ENCODE measurements around the gene TFEB.

The TFEB gene

GRCh38 chr6:41683523-41684310 lies 51.7 kb downstream of the TFEB start:
- intact Hi-C loops (cut with DNase I), result loop anchor here (1.0 to 5.0 kb wide), 4 partner anchors 51 to 314 kb away; partner anchors contain the start of genes FRS3 and TFEB
- DNase-seq, result peak; percentile 71 to 98 (median 86)

DNA sequence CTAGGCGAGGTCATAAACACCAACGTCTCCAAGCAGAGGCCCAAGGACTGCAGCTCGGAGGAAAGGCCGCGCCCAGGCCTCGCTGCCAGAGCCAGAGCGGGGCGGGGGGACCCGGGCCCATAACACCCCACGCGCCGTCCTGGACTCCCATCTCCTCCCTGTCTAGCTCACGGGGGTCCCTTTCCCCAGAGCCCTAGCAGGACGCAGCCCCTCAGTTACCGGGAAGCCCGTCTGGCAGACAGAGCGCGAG lies 52.2 kb downstream of the TFEB start:
- intact Hi-C loops (cut with DNase I), result loop anchor here (1.0 to 5.0 kb wide), 4 partner anchors 52 to 314 kb away; partner anchors contain the start of genes FRS3 and TFEB
- peak in 1 of 10 donors; percentile 20 for DNase-seq

GRCh38 chr6:41682497-41683272 lies 52.7 kb downstream of the TFEB start:
- intact Hi-C loops (cut with DNase I), result loop anchor here (1.0 to 5.0 kb wide), 5 partner anchors 52 to 313 kb away; partner anchors contain the start of genes FRS3 and TFEB
- peak in 5 of 10 donors; percentile 24 to 83 (median 82) for DNase-seq

DNA sequence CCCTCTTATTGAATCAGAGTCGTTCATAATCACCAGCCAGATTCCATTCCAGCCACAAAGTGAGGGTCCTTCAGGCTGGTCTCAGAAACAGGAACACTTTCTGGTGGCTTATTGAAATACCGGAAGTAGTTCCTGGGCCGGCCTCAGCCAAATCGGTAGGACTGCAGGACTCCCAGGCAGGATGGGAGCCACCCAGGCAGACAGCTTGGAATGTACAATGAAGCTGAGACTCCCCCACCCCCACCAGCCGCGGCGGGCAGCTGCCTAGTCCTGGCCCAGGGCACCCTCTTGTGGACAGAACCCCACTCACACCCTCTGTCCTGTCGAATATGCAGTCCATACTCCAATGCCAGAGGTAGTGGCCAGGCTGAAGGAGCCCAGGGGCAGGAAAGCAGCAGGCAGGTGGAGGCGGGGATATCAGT lies 53.3 kb downstream of the TFEB start:
- intact Hi-C loops (cut with DNase I), result loop anchor here (1.0 to 5.0 kb wide), 4 partner anchors 53 to 255 kb away; partner anchors contain the start of genes FRS3 and TFEB
- peak; percentile 77 to 98 (median 90) for DNase-seq

- intact Hi-C loops (cut with DNase I), result loop anchor here (5.0 kb wide), 2 partner anchors 97 to 253 kb away; partner anchors contain the start of gene FRS3
- DNase-seq, result peak in 3 of 10 donors; percentile 62 to 74 (median 65)
These were observed 55.0 kb downstream of the TFEB start for GRCh38 chr6:41680182-41680965.

GRCh38 chr6:41679696-41680095 lies 55.7 kb downstream of the TFEB start:
- intact Hi-C loops (cut with DNase I), result loop anchor here (5.0 kb wide), 2 partner anchors 98 to 252 kb away; partner anchors contain the start of gene FRS3
- DNase-seq, result peak in 3 of 10 donors; percentile 45 to 74 (median 61)

GRCh38 chr6:41678511-41679084 lies 56.8 kb downstream of the TFEB start:
- intact Hi-C loops (cut with DNase I), result no loop called here
- peak in 3 of 10 donors; percentile 32 to 57 (median 51) for DNase-seq

DNA sequence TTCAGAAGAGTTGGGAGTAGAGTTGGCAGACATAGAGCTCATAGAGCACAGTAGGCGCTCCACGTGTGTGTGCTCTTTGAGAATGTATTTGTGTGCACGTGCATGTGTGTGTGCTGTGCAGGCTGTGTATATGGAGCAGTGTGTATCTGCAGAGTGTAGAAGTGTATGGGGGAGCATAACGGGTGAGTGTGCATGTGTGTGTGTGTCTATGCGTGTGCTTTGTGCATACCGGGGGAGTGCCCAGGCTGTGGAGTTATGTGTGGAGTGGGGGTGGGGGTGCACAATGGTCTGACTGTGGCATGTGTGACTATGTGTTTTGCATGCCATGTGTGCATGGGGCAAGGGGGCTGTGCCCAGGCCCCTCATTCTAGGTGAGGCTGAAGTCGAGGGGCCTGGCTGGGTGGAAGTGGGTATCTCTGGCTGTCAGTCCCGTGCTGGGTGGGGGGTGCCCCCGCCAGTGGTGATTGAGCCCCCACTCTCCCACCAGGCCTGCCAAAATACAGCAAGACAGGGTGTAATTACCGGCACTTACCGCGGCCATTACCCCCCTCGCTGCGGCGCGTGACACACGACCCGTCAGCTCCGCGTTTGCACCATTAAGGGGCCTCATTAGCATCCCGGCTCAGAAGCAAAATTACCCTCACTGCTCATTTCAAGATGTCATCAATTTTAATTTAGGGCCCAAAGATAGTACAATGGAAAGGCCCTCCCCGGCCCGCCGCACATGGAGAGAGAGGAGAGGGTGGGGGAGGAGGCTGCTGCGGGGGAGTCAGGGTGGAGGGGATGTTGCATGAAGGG lies 58.1 kb downstream of the TFEB start:
- intact Hi-C loops (cut with DNase I), result no loop called here
- peak in 3 of 10 donors; percentile 35 to 78 (median 64) for DNase-seq

DNA sequence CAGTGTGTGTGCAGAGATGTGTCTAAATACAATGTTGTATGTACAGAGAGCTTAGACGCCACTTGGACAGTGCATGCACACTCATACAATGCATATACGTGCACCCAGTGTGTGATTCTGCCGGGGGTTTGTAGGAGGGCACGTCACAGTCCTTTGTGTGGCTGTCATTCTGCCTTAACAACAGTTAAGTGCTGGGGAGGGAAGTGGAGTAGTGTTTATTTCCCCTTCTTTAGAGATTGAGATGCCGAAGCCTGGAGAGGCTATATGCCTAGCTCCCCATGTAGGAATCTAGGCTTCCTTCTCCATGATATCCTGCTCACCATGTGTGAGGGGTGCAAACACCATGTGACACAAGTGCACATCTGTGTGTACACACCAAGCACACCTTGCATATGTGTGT lies 59.0 kb downstream of the TFEB start:
- peak in 1 of 10 donors; percentile 3 for DNase-seq
- intact Hi-C loops (cut with DNase I), result no loop called here

- no peak for DNase-seq
- intact Hi-C loops (cut with DNase I), result no loop called here
These were observed 59.4 kb downstream of the TFEB start for GRCh38 chr6:41675992-41676391.

DNA sequence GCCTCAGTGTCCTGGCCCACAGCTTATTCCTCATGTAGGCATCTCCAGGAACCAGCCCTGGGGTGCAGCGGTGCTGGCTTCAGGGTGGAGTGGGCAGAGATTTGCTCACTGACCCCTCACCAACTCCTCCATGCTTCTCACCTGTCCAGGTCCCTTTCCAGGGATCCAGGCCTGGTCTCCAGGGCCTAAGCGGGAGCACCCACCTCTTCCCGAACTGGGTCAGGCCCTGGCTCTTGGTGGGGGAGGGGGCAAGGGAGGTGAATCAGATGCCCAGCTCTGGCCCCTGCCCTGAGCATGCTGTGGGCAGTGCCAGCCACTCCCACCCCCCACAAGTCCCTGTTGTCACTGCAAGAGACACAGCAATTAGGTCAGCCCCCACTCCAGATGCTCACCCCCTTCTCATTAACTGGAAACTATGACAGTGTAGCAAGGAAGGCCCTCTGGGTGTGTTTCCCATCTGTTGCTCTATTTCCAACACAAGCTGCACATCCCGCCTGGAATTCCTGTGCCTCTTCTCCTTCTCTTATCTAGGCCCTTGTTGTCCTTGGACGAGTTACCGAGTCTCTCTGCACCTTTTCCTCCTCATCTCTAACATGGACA lies 60.1 kb downstream of the TFEB start:
- intact Hi-C loops (cut with DNase I), result no loop called here
- DNase-seq, result peak in 3 of 10 donors; percentile 33 to 72 (median 62)

- DNase-seq, result peak in 3 of 10 donors; percentile 37 to 48 (median 42)
- intact Hi-C loops (cut with DNase I), result no loop called here
These were observed 61.0 kb downstream of the TFEB start for GRCh38 chr6:41674231-41675000.

DNA sequence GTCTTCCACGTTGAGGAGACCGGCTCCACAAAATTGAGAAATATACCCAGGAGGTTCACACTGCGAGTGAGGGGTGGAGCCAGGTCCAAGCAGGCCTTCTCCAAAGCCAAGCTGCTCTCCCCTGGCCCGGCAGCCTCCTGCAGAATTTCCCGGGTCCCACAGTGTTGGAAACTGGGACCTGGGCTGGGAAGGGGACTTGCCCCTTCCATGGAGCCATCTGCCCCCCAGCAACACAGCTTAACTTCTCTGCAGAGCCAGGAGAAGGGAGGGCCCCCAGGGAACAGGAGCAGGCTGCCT lies 61.8 kb downstream of the TFEB start:
- intact Hi-C loops (cut with DNase I), result no loop called here
- peak in 3 of 10 donors; percentile 32 to 54 (median 53) for DNase-seq

DNA sequence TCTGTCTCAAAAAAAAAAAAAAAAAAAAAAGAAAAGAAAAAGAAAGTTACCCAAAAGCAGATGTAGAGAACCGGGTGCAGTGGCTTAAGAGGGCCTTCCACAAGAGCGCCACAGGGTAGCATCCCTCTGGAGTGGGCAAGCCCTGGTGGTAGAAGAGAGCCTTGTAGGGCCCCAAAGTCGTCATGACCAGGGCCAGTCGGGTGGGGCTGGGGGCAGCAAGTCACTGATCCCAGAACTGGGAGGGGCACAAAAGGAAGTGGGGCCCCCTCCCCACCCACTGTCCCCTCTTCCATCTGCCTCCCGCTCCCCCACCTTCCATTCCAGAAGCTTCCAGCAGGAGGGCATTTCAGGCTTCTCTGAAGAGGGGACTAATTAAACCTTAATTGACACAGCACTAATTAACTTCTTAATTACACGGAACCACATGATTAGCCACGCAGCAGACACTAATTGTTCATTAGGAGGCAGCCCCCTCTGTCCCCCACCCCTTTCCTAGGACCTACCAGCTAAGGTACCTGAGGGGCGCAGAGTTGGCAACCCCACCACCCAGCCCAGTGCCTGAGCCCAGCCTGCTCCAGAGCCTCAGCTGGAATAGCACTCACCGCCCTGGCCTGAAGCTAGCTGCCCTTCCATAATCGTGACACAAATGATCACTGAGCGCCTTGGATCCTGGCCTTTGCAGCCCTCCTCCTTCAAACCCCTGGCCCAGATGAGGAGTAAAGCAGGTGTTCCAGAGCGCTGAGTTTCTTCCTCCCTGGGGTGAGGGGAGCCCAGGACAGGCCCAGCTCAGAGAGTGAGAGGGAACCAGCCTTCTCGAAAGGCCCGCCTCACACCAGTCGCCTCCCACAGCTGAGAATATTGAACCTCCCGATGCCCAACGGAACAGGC lies 62.3 kb downstream of the TFEB start:
- intact Hi-C loops (cut with DNase I), result no loop called here
- DNase-seq, result peak in 3 of 10 donors; percentile 28 to 73 (median 36)

GRCh38 chr6:41672016-41672415 lies 63.4 kb downstream of the TFEB start:
- DNase-seq, result peak in 3 of 10 donors; percentile 8 to 22 (median 19)
- intact Hi-C loops (cut with DNase I), result no loop called here

DNA sequence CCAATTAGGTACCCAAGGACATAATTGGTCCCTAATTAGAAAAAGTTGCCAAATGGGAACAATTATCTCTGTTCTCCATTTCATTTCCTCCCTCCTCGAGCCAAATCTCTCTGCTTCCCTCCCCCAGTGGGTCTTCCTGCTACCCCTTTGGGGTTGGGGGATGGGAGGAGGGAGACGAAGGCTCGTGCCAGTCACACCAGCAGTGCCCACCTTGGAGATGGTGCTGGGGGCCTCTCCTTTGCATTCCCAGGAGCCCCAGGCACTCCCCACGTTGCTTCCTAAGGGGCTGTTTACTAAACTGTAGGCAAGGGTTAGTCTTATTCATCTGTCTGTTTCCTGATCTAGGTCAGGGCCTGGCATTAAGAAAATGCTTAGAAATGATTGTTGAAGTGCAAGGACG lies 64.0 kb downstream of the TFEB start:
- peak in 2 of 10 donors; percentile 10 to 52 for DNase-seq
- intact Hi-C loops (cut with DNase I), result no loop called here

DNA sequence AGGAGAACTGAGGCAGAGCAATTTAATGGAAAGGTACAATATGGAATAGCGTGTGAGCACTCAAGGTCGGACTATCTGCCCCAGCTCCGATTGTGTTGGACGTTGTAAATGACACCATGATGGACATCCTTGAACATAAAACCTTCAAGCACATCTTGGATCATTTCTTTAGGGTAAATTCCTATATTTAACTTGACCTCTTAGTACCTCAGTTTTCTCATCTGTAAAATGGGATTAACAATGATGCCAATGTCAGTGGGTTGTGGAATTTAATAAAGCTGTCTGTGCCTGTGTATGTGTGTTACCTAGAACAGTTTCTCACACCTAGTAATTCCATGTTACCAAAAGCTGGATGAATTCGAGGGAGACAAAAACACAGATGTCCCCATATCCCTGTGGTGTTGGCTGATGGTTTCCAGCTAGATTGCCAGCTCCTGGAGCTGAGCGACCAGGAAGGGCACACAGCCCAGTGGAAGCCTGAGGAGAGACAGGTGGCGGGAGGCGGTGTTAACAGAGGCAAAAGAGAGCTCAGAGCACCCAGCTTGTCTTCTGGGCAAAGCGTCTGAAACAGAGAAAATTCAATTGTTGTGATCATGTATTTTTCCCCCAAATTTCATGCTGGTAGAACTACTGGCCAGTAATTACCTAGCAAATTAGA lies 64.6 kb downstream of the TFEB start:
- DNase-seq, result peak in 3 of 10 donors; percentile 69 to 82 (median 74)
- intact Hi-C loops (cut with DNase I), result no loop called here
